ENCODE measurements around the gene MMP19. TPM values are rescaled to one million over a fixed set of nuclear protein-coding genes. Genes with fewer than 3 reads are reported as not detected.
"Not testable (repeated sequence)": the region's sequence is repeated elsewhere in the genome, so short reads cannot be mapped to it uniquely, and the experiment has no call there.

The MMP19 gene
- total RNA-seq, 3 donors from 2014 or later (not counting 1 experiment from before 2014, with no cell fraction given), result 0.45 to 0.88 TPM; not detected in 1

GRCh38 chr12:55875704-55876467 is 33.1 kb upstream of the MMP19 start:
- Mint-ChIP-seq H3K4me1 (no peaks in the 10 kb centered on the region), H3K27ac (no peak overlapping the region), H3K4me3 (no peak overlapping the region), H3K9me3 (peaks cover 0 to 7% of the 10 kb centered on the region in 2 donors), H3K27me3 (ENCODE audit: low read depth in 2 of 2) (peaks cover 0 to 4% of the 10 kb centered on the region in 2 donors), H3K36me3 (no peaks in the 10 kb centered on the region)
- Histone ChIP-seq H3K4me1 (ENCODE audit: control insufficient read depth, insufficient read depth, low read length) (no peaks in the 10 kb centered on the region), H3K27ac (ENCODE audit: low read length) (no peak overlapping the region), H3K4me3 (ENCODE audit: low read length) (no peak overlapping the region), H3K27me3 (ENCODE audit: control insufficient read depth, insufficient read depth, low read length) (no peaks in the 10 kb centered on the region), H3K36me3 (ENCODE audit: control insufficient read depth, insufficient read depth, low read length) (no peaks in the 10 kb centered on the region), H3K9me3 (ENCODE audit: control insufficient read depth, insufficient read depth, low read length) (no peaks in the 10 kb centered on the region)
- intact Hi-C loops (cut with micrococcal nuclease), result no loop called here
- DNase-seq (no peak), ATAC-seq (no peak)
- WGBS (ENCODE audit: insufficient coverage), result 90% methylated on average over 2 of the region's 4 CpGs
- TF ChIP-seq CTCF (IDR thresholded peaks at IDR 0.05), result no peak

- no peak for TF ChIP-seq CTCF (IDR thresholded peaks at IDR 0.05)
- peaks cover 0 to 4% of the 10 kb centered on the region in 2 donors for H3K27me3 Mint-ChIP-seq (ENCODE audit: low read depth in 2 of 2)
- Histone ChIP-seq H3K36me3 (ENCODE audit: control insufficient read depth, insufficient read depth, low read length) (no peaks in the 10 kb centered on the region), H3K27ac (ENCODE audit: low read length) (no peak overlapping the region), H3K4me1 (ENCODE audit: control insufficient read depth, insufficient read depth, low read length) (no peaks in the 10 kb centered on the region), H3K27me3 (ENCODE audit: control insufficient read depth, insufficient read depth, low read length) (no peaks in the 10 kb centered on the region), H3K9me3 (ENCODE audit: control insufficient read depth, insufficient read depth, low read length) (no peaks in the 10 kb centered on the region), H3K4me3 (ENCODE audit: low read length) (no peak overlapping the region)
- H3K4me1 Mint-ChIP-seq, result no peaks in the 10 kb centered on the region
- intact Hi-C loops (cut with micrococcal nuclease), result no loop called here
- H3K27ac Mint-ChIP-seq, result no peak overlapping the region
- 86% methylated on average over 2 of the region's 2 CpGs for WGBS (ENCODE audit: insufficient coverage)
- H3K9me3 Mint-ChIP-seq, result peaks cover 0 to 7% of the 10 kb centered on the region in 2 donors
- DNase-seq (no peak), ATAC-seq (no peak)
- H3K36me3 Mint-ChIP-seq, result no peaks in the 10 kb centered on the region
- H3K4me3 Mint-ChIP-seq, result no peak overlapping the region
These were observed 31.7 kb upstream of the MMP19 start for GRCh38 chr12:55874443-55874842.

DNA sequence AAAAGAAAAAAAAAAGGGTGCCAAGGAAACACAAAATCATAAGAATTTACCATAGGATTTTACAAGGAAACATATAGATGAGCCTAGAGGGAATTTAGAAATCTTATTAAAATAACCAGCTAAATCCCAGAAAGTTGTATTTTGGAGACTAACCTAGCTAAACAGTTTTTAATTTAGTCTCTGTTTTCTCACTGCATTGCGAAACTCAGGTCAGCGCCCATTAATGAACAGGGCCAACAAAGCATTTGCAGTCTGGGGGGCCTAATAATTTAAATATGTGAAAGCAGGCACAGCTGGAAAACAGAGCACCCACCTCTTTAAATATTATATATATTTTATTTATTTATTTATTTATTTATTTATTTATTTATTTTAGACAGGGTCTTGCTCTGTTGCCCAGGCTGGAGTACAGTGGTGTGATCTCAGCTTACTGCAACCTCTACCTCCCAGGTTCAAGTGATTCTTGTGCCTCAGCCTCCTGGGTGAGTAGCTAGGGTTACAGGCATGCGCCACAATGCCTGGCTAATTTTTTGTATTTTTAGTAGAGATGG is 23.8 kb upstream of the MMP19 start:
- H3K4me3 Mint-ChIP-seq; H3K36me3 ChIP-seq (ENCODE audit: control insufficient read depth, insufficient read depth, low read length); H3K27me3 ChIP-seq (ENCODE audit: control insufficient read depth, insufficient read depth, low read length); H3K36me3 Mint-ChIP-seq; H3K27me3 Mint-ChIP-seq (ENCODE audit: low read depth in 2 of 2); H3K9me3 Mint-ChIP-seq; H3K4me1 ChIP-seq (ENCODE audit: control insufficient read depth, insufficient read depth, low read length); DNase-seq; H3K4me3 ChIP-seq (ENCODE audit: low read length); H3K27ac Mint-ChIP-seq; ATAC-seq; H3K27ac ChIP-seq (ENCODE audit: low read length); intact Hi-C loops (cut with micrococcal nuclease); H3K9me3 ChIP-seq (ENCODE audit: control insufficient read depth, insufficient read depth, low read length); H3K4me1 Mint-ChIP-seq: not testable (repeated sequence)
- WGBS (ENCODE audit: insufficient coverage), result 100% methylated on average over 3 of the region's 3 CpGs

DNA sequence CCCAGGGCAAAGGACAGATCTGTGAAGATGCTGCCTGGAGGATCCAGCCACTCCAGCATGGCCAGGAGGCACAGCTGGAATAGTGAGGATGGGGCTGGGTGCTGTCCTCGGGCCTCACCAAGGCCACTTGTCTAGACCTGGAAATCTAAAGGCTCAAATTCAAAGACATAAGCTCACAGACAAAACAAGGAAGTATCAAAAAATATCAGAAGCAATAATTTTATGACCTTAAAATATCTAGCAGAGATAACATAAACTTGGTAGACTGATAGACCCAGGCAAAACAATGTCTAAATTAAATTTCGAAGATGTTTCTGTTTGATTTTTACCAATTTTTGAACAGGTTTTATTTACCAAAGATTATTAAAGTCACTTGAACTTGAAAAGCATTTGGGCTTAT is 22.6 kb upstream of the MMP19 start:
- ATAC-seq (no peak), DNase-seq (no peak)
- Mint-ChIP-seq H3K36me3 (no peaks in the 10 kb centered on the region), H3K9me3 (no peaks in the 10 kb centered on the region), H3K4me3 (no peak overlapping the region), H3K27me3 (ENCODE audit: low read depth in 2 of 2) (no peaks in the 10 kb centered on the region), H3K4me1 (no peaks in the 10 kb centered on the region), H3K27ac (no peak overlapping the region)
- TF ChIP-seq CTCF (IDR thresholded peaks at IDR 0.05), result no peak
- Histone ChIP-seq H3K27me3 (ENCODE audit: control insufficient read depth, insufficient read depth, low read length) (no peaks in the 10 kb centered on the region), H3K9me3 (ENCODE audit: control insufficient read depth, insufficient read depth, low read length) (peaks cover 3% of the 10 kb centered on the region), H3K27ac (ENCODE audit: low read length) (no peak overlapping the region), H3K4me3 (ENCODE audit: low read length) (no peak overlapping the region), H3K36me3 (ENCODE audit: control insufficient read depth, insufficient read depth, low read length) (no peaks in the 10 kb centered on the region), H3K4me1 (ENCODE audit: control insufficient read depth, insufficient read depth, low read length) (no peaks in the 10 kb centered on the region)
- 97% methylated on average over 2 of the region's 2 CpGs for WGBS (ENCODE audit: insufficient coverage)
- intact Hi-C loops (cut with micrococcal nuclease), result no loop called here

GRCh38 chr12:55862931-55863330 is 20.2 kb upstream of the MMP19 start:
- H3K36me3 ChIP-seq (ENCODE audit: control insufficient read depth, insufficient read depth, low read length); H3K27ac Mint-ChIP-seq; H3K4me3 ChIP-seq (ENCODE audit: low read length); H3K27me3 Mint-ChIP-seq (ENCODE audit: low read depth in 2 of 2); H3K4me3 Mint-ChIP-seq; ATAC-seq; H3K9me3 ChIP-seq (ENCODE audit: control insufficient read depth, insufficient read depth, low read length); DNase-seq; H3K27me3 ChIP-seq (ENCODE audit: control insufficient read depth, insufficient read depth, low read length); H3K4me1 Mint-ChIP-seq; intact Hi-C loops (cut with micrococcal nuclease); H3K4me1 ChIP-seq (ENCODE audit: control insufficient read depth, insufficient read depth, low read length); H3K9me3 Mint-ChIP-seq; H3K36me3 Mint-ChIP-seq; H3K27ac ChIP-seq (ENCODE audit: low read length): not testable (repeated sequence)
- 93% methylated on average over 11 of the region's 13 CpGs for WGBS (ENCODE audit: insufficient coverage)

Data from natural killer cell (primary cell).